Kidney glomerular epithelial cell (primary cell): ENCODE results near the gene DNAAF8.
"Not testable (repeated sequence)": the region's sequence is repeated elsewhere in the genome, so short reads cannot be mapped to it uniquely, and the experiment has no call there.

Experiments
- DNase-seq: peaks from one replicate; lab custom pipeline; 2025; lab: John Stamatoyannopoulos, UW

DNAAF8 gene

DNA sequence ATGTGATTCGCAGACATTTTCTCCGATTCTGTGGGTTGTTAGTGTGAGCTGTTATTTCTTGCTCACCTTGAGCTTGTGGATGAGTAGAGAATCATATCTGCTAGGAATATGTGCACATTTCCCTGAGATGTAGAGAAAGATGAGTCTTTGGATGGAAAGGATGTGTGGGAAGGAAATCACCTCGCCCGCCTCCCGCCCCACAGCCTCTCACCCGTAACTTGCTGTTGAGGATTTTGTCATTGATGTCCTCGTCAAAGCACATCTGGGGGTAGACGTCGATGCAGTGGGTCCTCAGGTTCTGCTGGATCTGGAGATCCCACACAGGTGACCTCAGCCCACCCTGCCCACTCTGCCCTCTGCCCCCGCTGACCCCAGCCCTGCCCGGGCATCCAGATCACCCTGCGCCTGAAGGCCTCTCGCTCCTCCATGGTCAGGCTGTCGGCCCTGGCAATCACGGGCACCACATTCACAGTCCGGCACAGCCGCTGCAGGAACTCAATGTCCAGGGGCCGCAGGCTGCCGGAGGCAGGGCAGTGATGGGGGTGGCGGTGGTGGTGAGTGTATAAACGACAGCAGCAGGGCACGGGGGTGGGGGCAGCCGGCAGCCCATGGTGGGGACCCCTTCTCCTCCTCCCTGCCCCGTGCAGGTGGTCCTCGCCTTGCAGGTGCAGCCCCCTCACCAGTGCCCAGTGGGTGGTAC, 49.1 kb downstream of the DNAAF8 start:
- no peak for DNase-seq

DNA sequence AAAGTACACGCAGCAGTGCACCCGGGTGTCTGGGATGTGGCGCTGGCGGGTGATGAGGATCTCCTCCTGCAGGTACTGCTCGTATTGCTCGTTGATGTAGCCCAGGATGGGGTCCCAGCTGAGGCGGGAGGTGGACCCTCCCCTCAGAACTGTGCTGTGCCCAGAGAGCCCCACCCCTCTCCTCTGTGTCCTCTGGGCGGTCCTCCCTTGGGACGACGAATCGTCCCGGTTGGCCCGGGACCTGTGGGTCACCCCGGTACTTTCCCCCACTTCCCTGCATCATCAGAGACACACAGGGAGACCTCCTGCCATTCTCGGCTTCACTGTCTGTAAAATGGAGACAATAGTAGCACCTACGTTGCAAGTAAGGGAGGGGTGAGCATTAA, 49.6 kb downstream of the DNAAF8 start:
- DNase-seq = no peak

DNA sequence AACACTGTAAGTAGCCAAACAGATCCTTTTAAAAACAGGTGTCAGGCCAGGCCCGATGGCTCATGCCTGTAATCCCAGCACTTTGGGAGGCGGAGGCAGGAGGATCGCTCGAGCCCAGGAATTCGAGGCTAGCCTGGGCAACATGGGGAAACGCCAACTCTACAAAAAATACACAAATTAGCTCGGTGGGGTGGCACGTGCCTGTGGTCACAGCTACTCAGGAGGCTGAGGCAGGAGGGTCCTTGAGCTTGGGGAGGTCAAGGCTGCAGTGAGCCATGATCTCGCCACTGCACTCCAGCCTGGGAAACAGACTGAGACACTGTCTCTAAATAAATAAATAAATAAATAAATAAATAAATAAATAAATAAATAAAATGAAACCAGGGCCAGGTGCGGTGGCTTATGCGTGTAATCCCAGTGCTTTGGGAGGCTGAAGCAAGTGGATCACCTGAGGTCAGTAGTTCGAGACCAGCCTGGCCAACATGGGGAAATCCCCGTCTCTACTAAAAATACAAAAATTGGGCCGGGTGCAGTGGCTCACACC, 50.2 kb downstream of the DNAAF8 start:
- not testable (repeated sequence) for DNase-seq

DNA sequence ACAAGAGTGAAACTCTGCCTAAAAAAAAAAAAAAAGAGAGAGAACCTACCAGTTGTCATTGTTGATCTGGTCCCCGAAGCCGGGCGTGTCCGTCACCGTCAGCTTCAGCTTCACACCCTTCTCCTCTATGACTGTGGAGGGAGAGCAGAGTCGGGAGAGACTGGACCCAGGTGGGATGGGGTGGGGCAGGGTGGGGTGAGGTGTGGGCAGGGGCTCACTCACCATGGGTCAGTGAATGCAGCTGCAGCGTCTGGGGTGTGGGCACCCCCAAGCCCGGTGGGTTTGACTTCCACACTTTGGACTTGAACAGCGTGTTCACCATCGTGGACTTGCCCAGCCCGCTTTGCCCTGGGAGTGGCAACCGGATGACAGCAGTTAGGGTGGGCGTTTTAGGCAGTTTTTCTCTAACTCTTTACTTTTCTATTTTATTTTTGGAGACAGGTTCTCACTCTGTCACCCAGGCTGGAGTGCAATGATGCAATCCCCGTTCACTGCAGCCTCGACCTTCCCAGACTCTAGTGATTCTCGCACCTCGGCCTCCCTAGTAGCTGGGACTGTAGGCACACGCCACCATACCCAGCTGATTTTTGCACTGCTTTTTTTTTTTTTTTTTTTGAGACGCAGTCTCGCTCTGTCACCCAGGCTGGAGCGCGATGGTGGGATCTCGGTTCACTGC, 51.6 kb downstream of the DNAAF8 start:
- DNase-seq = no peak

DNA sequence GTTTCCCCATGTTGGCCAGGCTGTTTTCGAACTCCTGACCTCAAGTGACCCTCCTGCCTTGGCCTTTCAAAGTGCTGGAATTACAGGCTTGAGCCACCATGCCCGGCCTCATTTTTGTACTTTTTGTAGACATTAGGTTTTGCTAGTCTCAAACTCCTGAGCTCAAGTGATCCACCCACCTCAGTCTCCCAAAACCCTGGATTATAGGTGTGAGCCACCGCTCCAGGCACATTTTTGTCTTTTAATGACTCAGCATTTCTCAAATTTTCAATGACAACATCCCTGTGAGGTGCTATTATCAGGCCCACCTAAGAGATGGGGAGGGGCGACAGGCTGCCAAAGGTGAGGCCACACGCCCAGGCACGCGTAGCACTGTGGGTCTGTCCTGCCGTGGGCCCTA, 52.7 kb downstream of the DNAAF8 start:
- DNase-seq = no peak

DNA sequence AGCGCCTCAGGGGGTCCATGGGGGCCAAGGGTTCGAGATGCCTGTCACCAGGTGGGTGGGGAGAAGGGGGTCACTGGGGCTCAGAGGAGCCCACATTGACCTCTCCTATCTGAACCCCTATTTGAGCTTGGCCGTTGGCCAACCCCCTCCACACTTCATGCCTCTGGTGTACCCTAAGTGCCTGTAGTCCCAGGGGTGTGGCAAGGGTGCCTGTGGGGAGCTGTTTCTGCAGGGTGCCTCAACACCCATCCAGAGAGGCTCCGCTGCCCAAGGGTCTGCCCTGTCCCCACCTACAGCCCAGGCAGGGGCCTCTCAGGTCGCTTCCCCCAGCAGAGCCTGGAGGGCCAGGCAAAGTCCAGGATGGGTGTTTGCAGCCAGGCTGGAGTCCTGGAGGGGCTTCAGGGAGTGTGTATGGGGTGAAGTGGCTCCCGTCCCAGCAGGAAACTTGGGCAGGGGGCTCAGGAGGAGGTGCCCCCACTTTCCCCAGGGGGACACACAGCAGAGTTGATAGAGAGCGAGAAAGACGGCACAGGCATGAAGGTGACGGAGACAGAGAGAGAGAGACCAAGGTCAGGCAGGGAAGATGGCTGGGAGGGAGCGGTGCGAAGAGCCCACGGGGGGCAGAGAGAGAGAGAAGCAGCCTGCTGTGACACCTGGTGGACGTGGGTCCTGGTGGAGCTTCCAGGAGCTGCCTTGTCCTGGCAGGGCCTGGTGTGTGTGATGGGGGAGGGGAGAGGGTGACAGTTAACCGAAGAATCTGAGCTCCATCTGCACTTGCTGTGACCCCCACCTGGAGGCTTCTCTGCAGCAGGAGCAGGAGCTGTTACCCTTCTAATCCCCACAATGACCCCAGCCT, 53.5 kb downstream of the DNAAF8 start, which contains the start of gene SEPTIN12:
Gene SEPTIN12 (minus strand): TSS at position 719 of the 856 bp plus-strand sequence. CDS start 700 bp downstream, at position 19.
- no peak for DNase-seq

DNA sequence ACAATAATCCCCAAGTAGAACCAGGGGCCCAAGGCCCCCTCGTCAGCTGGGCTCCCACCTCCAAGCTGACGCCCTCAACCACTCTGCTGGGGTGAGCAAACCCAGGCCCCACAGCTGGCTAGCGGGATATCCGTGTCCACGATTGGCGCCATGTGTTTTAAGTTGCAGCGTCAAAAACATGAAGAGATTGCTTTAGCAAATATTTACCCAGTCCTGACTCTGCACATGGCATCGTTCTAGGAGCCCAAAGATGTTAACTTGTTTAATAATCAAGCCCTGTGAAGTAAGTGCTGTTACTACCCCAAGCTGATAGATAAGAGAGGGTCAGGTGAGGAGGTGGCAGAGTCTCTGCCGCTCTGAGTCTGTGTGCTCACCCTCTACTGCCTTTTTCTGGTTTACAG, 54.2 kb downstream of the DNAAF8 start:
- DNase-seq = no peak

DNA sequence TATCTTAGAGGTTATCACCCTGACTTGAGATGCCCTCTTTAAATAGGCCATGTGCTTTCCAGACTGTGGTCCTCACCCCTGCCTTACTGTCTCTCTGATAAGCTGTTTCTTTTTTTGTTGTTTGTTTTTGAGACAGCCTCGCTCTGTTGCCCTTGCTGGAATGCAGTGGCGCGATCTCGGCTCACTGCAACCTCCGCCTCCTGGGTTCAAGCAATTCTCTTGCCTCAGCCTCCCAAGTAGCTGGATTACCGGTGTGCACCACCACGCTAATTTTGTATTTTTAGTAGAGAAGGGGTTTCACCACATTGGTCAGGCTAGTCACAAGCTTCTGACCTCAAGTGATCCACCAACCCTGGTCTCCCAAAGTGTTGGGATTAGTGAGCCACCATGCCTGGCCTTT, 54.6 kb downstream of the DNAAF8 start:
- no peak for DNase-seq

DNA sequence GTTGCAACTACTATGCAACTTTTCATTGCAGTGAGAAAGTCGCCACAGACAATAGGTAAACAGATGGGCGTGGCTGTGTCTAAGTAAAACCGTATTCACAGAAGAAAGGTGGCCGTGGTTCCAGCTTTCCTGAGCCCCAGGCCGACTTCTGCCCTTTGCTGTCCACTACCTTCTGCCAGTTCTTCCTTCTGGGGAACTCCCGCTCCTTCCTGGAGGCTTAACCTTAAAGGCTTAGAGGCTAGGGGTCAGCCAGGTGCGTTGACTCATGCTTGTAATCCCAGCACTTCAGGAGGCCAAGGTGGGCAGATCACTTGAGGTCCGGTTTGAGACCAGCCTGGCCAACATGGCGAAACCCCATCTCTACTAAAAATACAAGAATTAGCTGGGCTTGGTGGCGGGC, 55.9 kb downstream of the DNAAF8 start:
- DNase-seq = no peak

DNA sequence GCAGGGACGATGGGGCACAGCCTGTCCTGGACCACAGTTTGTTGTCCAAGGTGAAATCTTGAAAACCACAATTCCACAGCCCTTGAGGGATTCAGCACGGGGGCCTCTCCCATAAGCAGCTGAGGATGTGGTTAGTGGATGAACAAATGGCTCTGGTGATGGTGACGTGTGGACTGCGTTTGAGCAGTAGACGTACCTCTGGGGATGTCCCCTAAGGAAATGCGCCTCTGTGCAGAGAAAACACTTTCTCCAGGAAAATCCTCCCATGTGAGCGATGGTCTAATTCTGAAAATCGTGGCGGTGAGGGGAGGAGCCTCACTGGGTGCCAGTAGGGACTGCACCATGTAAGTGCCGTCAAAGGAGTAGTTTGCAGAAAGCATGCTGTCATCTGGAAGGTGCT, 56.5 kb downstream of the DNAAF8 start:
- DNase-seq = no peak

DNA sequence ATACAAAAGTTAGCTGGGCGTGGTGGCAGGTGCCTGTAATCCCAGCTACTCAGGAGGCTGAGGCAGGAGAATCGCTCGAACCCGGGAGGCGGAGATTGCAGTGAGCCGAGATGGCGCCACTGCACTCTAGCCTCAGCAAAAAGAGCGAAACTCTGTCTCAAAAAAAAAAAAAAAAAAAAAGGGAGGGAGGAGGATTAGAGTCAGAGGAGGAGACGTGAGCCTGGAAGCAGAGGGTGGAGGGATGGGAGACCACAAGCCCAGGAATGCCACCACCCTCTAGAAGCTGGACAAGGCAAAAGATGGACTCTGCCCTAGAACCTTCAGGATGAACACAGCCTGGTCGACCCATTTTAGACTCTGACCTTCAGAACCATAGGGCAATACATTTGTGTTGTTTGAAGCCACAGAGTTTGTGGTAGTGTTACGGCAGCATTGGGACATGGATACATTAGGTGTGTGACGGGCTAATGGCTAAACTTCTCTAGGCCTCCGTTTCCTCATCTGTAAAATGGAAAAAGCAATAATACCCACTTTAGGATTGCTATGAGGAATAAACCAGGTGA, 58.7 kb downstream of the DNAAF8 start:
- DNase-seq = no peak

DNA sequence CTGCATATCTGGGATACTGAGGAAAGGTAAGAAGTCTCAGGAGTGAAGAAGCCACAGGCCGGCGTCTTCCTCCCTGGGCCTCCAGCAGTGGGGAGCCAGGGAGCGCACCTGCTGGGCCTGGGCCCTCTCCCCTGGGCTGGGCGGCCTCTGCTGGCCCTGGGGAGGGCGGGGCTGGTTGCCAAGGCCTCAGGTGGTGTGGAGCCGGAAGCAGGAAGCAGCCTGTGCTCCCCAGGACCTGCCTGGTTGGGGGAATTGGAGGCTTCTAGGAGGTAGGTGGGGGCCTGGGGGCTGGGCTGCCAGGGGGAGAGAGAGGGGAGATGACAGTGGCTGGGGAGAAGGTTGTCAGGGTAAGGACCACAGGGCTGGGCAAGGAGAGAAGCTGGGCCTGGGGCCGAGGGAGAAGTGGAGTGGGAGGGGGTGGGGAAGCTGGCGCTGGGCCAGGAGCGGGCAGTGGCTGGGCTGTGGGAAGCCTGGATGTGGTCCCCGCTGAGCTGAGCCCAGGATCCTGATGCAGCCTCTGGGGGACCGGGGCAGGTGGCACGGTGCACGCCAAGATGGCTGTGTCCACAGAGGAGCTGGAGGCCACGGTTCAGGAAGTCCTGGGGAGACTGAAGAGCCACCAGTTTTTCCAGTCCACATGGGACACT, 61.0 kb downstream of the DNAAF8 start, which contains the start of gene SMIM22:
Gene SMIM22 (plus strand): TSS at position 189 of the 647 bp plus-strand sequence. CDS start 366 bp downstream, at position 555.
- no peak for DNase-seq

DNA sequence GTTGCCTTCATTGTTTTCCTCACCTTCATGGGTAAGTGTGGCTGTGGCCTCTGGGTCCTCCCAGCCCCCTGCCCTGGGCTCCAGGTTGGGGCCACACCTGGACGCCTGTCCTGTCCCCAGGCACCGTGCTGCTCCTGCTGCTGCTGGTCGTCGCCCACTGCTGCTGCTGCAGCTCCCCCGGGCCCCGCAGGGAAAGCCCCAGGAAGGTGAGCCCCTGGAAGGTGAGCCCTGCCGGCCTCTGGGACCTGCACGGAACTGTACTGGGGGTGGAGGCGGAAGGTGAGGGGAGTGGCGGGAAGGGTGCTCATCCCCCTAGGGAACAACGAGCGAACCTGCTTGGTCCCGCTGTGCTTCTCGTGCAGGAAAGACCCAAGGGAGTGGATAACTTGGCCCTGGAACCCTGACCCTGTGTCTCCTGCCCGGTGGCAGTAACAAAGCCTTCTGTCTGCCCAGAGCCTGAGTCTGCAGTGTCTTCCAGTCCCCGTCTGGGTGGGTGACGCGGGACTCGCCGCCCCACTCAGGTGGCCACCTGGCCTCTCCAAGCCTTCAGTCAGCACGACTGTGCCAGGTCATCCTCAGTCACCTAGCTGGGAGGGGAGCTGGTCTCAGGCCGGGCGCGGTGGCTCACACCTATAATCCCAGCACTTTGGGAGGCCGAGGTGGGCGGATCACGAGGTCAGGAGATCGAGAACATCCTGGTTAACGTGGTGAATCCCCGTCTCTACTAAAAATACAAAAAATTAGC, 61.7 kb downstream of the DNAAF8 start:
- DNase-seq = no peak

DNA sequence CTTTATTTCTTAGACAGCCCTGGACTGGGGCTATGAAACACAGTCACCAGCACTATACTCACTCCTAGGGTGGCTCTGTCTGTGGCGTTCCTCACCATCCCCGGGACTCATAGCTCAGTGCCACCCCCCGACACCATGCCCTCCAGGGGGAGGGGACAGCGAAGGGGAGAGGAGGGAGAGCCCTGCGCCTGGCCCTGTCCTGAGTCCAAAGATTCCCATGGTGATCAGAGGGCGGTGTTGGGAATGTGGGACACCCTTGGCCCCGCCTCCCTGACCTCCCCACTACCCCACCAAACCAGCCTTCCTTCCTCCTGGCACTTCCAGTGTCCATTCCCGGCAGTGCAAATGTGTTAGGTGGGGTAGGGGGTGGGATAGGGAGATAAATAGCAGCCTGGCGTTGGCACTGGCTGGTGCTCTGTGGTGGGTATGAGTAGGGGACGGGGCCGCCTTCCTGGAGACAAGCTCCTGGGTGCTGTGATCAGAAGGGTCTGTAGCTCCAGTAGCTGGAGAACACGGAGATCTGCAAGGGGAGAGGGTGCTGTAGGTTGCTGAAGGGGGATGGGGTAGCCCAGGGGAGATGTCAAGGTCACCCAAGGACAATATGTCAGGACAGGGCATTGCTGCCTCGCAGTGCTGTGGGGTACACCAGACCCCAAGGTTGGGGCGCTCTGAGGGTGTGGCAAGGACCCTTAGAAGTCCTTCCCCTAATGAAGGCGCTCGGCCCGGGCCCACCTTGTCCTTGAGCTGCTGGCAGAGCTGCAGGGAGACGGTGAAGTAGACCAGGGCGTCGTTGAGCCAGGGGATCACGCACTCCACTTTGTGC, 62.9 kb downstream of the DNAAF8 start:
- no peak for DNase-seq

DNA sequence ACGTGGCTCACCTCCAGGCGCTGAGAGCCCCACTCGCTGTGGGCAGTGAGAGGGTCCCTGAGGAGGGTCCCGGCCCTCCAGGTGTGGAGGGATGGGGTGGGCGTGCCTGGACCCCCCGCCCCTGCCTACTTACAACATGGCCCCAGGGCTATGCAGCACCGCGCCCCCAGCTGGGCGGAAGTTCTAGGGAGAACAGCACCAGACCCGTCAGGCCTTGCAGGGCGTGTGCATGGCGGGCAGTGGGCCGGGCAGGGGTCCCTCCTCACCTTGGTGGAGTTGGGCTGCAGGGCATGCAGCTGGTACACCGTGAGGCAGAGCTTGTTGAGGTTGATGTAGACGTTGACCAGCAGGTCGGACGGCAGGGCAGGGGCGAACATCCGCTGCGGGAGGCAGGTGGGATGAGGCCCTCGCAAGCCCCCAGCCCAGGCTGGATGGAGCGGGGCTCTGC, 63.5 kb downstream of the DNAAF8 start:
- DNase-seq = no peak

DNA sequence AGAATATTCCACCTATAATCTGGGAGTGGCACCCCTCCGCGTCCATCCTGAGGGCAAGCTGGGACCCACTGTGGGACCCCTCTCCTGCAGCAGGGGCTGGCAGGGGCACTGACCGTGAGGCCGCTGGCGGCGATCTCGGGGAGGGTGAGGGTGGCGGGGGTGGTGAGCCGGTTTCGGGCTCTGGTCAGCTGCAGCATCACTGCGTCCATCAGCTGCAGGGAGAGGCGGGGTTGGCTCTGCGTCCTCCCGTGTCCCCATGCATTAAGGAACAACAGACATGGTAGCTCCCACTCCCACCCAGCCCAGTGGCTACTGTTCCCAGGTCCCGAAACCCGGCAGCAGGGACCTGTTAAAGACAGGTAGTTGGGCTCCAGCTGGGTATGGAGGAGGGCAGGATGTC, 64.1 kb downstream of the DNAAF8 start:
- DNase-seq = no peak
